Fibroblast of lung (primary cell): ENCODE results near the gene VWA1.

Experiments used
- CTCF ChIP-seq, 2 donors: IDR thresholded peaks in 1 of 2; conservative IDR thresholded peaks in 1 of 2; 1 replicate in 1 of 2; 2 replicates in 1 of 2; pipeline ENCODE4 v1.5.1; 2011 to 2012; ENCODE audit warnings: low read length in 2 of 2, control low read depth in 1 of 2, inconsistent platforms in 1 of 2, low read depth in 1 of 2, mild to moderate bottlenecking in 1 of 2
- EZH2 ChIP-seq: IDR thresholded peaks from 2 replicates; pipeline ENCODE4 v1.5.1; 2012; ENCODE audit warnings: low read length, control low read depth, mild to moderate bottlenecking; ENCODE audit errors: missing control alignments

GRCh38 chr1:1438531-1439381 lies 3.3 kb downstream of the VWA1 start:
- TF ChIP-seq EZH2 (no peak), CTCF (conservative IDR thresholded peaks at IDR 0.05 in 1 of 2, IDR thresholded peaks at IDR 0.05 in 1 of 2; ENCODE audit: low read depth in 1 of 2, low read length in 2 of 2) (no peak)
